ENCODE measurements around the gene ELF1. TPM values are rescaled to one million over a fixed set of nuclear protein-coding genes. Genes with fewer than 3 reads are reported as not detected.

The ELF1 gene
- total RNA-seq, 3 donors from 2014 or later (not counting 1 experiment from before 2014, with no cell fraction given): 174 to 216 (median 193) TPM

DNA sequence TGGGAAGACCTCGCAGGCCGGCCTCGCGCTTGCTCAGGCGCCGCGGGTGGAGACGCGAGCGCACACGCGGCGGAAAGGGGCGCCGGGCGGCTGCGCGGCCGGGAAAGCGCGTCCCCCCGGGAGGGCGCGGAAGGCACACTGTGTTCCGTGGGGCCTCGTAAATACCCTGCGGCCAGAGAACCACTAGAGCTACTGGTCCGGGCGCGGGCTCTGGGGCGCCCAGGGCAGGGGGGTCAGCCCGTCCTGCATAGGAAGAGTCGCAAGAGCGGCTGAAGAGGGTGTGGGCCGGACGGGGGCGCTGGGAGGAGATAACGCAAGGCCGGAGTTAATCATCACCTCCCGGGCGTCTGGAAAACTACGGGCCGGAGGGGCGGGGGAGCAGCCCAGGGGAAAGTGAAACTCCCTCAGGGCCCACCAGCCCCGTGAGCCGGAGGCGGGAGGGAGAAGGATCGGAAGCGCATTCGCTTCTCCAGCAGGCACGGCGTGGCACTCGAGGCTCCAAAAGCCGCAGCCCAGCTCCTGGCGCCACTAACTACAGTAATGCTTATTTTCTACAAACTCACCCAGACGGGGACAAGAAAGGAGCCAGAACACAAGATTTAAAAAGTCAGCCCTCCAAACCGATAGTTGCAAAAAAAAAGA is 41.1 kb upstream of the ELF1 start:
- H3K36me3 ChIP-seq (ENCODE audit: control insufficient read depth, insufficient read depth, low read length): peaks cover under 1% of the 10 kb centered on the region
- DNase-seq (peak; percentile 68 to 82), ATAC-seq (peak; percentile 28 to 46 (median 39))
- Mint-ChIP-seq H3K27ac (peak overlapping the region; percentile 95 to 100), H3K4me1 (peaks cover 25 to 59% of the 10 kb centered on the region in 2 donors), H3K36me3 (no peaks in the 10 kb centered on the region), H3K9me3 (no peaks in the 10 kb centered on the region), H3K4me3 (peak overlapping the region; percentile 97), H3K27me3 (ENCODE audit: low read depth in 2 of 2) (no peaks in the 10 kb centered on the region)
- peaks cover 3% of the 10 kb centered on the region for H3K4me1 ChIP-seq (ENCODE audit: control insufficient read depth, insufficient read depth, low read length)
- no peaks in the 10 kb centered on the region for H3K9me3 ChIP-seq (ENCODE audit: control insufficient read depth, insufficient read depth, low read length)
- TF ChIP-seq, protein P1, sequence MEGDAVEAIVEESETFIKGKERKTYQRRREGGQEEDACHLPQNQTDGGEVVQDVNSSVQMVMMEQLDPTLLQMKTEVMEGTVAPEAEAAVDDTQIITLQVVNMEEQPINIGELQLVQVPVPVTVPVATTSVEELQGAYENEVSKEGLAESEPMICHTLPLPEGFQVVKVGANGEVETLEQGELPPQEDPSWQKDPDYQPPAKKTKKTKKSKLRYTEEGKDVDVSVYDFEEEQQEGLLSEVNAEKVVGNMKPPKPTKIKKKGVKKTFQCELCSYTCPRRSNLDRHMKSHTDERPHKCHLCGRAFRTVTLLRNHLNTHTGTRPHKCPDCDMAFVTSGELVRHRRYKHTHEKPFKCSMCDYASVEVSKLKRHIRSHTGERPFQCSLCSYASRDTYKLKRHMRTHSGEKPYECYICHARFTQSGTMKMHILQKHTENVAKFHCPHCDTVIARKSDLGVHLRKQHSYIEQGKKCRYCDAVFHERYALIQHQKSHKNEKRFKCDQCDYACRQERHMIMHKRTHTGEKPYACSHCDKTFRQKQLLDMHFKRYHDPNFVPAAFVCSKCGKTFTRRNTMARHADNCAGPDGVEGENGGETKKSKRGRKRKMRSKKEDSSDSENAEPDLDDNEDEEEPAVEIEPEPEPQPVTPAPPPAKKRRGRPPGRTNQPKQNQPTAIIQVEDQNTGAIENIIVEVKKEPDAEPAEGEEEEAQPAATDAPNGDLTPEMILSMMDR (IDR thresholded peaks at IDR 0.05): no peak
- intact Hi-C loops (cut with micrococcal nuclease): loop anchor here (1.0 to 10.0 kb wide), 6 partner anchors 43 to 285 kb away; partner anchors contain the start of genes MRPS31, MTRF1 and NAA16
- no peaks in the 10 kb centered on the region for H3K27me3 ChIP-seq (ENCODE audit: control insufficient read depth, insufficient read depth, low read length)
- H3K4me3 ChIP-seq (ENCODE audit: low read length): peak overlapping the region; percentile 96
- peak overlapping the region; percentile 86 for H3K27ac ChIP-seq (ENCODE audit: low read length)
- under 1% methylated on average over 57 of the region's 57 CpGs for WGBS (ENCODE audit: insufficient coverage)

DNA sequence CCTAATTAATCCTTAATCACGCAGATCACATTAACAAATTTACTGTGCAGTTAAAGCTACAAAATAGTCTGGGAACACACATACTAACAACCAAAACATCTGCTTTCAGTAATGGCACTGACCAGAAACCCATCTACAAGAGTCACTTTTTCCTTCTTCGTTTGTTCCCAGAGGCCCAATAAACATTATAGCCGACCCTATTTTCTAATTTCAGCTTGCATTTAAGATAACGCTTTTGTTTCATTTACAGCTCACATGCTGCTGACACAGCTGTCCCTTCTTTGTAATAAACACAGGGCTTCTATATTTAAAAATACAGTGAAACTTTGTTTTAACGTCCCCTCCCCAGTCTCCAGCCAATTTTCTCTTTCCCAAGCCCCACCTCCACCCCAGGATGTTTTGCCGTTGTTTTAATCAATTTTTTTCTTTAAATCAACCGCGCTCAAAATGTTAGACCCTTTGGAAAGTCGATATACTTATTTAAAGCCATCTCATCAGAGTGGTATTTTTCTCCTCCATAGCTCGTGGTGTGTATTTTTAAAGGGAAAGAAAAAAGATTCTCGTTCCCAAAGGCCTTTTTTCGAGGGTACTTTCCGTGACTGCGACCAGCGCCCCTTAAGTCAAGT is 40.5 kb upstream of the ELF1 start:
- Mint-ChIP-seq H3K9me3 (no peaks in the 10 kb centered on the region), H3K4me1 (peaks cover 25 to 65% of the 10 kb centered on the region in 2 donors), H3K4me3 (peak overlapping the region; percentile 97), H3K27me3 (ENCODE audit: low read depth in 2 of 2) (no peaks in the 10 kb centered on the region), H3K27ac (peak overlapping the region; percentile 95 to 100), H3K36me3 (no peaks in the 10 kb centered on the region)
- TF ChIP-seq, protein P1 (IDR thresholded peaks at IDR 0.05): no peak
- peaks cover 3% of the 10 kb centered on the region for H3K4me1 ChIP-seq (ENCODE audit: control insufficient read depth, insufficient read depth, low read length)
- peak overlapping the region; percentile 96 for H3K4me3 ChIP-seq (ENCODE audit: low read length)
- no peaks in the 10 kb centered on the region for H3K36me3 ChIP-seq (ENCODE audit: control insufficient read depth, insufficient read depth, low read length)
- WGBS (ENCODE audit: insufficient coverage): 8% methylated on average over 12 of the region's 15 CpGs
- DNase-seq (no peak), ATAC-seq (no peak)
- peak overlapping the region; percentile 86 for H3K27ac ChIP-seq (ENCODE audit: low read length)
- no peaks in the 10 kb centered on the region for H3K9me3 ChIP-seq (ENCODE audit: control insufficient read depth, insufficient read depth, low read length)
- H3K27me3 ChIP-seq (ENCODE audit: control insufficient read depth, insufficient read depth, low read length): no peaks in the 10 kb centered on the region
- intact Hi-C loops (cut with micrococcal nuclease): loop anchor here (1.0 to 10.0 kb wide), 6 partner anchors 42 to 285 kb away; partner anchors contain the start of genes MRPS31, MTRF1 and NAA16

DNA sequence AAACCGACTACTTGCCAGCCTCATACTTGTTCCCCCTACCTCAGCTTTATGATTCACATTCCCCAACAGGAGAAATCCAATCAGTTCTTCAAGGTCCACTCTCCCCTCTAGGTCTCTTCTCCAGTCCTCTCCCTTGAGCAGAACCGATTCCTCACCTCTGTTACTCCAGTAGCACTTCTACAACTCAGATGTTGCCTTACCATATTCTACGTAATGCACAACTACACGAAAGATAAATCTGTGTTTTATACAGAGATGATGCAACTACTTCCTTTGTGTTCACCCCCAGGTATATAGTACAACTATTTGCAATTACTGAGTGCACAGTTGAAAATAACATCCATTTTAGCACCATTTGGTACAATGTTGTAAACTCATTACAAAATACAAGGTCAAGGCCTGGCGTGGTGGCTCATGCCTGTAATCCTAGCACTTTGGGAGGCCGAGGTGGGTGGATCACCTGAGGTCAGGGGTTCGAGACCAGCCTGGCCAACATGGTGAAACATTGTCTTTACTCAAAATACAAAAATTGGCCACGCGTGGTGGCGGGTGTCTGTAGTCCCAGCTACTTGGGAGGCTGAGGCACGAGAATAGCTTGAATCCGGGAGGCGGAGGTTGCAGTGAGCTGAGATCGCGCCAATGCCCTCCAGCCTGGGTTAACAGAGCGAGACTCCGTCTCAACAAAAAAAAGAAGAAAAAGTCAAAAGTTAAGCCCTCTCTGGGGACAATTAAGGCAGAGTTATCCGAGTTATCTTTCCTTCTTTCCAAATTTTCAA is 39.4 kb upstream of the ELF1 start:
- Mint-ChIP-seq H3K27me3 (ENCODE audit: low read depth in 2 of 2) (no peaks in the 10 kb centered on the region), H3K4me1 (peaks cover 25 to 65% of the 10 kb centered on the region in 2 donors), H3K36me3 (no peaks in the 10 kb centered on the region), H3K9me3 (no peaks in the 10 kb centered on the region), H3K4me3 (peak overlapping the region; percentile 97), H3K27ac (peak overlapping the region; percentile 5 to 95)
- intact Hi-C loops (cut with micrococcal nuclease): no loop called here
- no peaks in the 10 kb centered on the region for H3K36me3 ChIP-seq (ENCODE audit: control insufficient read depth, insufficient read depth, low read length)
- DNase-seq: no peak
- no peak overlapping the region for H3K4me3 ChIP-seq (ENCODE audit: low read length)
- TF ChIP-seq, protein P1 (IDR thresholded peaks at IDR 0.05): no peak
- 94% methylated on average over 18 of the region's 18 CpGs for WGBS (ENCODE audit: insufficient coverage)
- H3K4me1 ChIP-seq (ENCODE audit: control insufficient read depth, insufficient read depth, low read length): peaks cover 3% of the 10 kb centered on the region
- no peaks in the 10 kb centered on the region for H3K27me3 ChIP-seq (ENCODE audit: control insufficient read depth, insufficient read depth, low read length)
- H3K9me3 ChIP-seq (ENCODE audit: control insufficient read depth, insufficient read depth, low read length): no peaks in the 10 kb centered on the region
- H3K27ac ChIP-seq (ENCODE audit: low read length): no peak overlapping the region
- ATAC-seq: no peak

Data from natural killer cell (primary cell).